GM19463 (cell line): Measurements from ENCODE around the gene CLDN22.

Experiments
- ATAC-seq: cut with Tn5 transposase; IDR thresholded peaks from one replicate; pipeline ENCODE4 v1.9.1; 2021; ENCODE audit warnings: mild to moderate bottlenecking, moderate library complexity; ENCODE audit not compliant: unreplicated experiment

The CLDN22 gene

DNA sequence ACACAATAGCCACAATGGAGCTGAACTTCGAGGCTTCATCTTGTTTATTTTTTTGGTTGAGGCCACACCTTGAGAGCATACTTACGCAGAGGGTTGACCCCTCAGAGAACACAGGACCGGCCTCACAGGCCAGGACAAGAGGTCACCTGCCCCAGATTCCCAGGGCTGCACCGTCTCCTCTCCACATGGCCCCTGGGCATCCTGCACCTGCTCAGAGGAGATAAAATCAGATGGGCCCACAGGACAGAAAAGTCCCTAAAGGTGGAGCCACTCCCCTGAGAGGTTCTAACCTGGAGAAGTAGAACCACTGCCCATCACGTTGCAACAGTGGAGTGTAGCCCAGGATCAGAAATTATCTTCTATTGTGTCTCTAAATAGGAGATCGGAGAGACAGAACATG is 3.2 kb upstream of the CLDN22 start:
- ATAC-seq = no peak

DNA sequence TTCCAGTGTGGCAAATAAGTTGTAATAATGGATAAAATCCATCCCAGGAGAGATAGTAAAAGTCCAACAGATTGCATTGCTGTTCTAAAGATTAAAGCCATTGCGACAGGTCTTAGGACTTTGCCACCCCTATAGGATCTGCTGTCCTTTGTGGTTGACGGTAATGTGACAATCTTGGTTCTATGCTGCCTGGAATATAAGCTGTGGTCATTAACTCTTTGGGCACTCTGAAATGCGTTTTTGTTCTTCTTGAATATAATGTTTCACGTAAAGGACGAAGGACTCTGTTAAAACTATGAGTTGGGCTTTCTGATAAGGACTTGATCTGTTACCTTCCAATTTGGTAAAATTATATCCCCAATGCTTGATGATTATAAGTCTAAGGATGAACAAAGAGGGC is 2.2 kb upstream of the CLDN22 start, which contains the start of gene CLDN24:
CLDN24 (minus strand) TSS at position 101 of the 400 bp plus-strand sequence; CDS start at position 101, 0 bp downstream.
- ATAC-seq = no peak

DNA sequence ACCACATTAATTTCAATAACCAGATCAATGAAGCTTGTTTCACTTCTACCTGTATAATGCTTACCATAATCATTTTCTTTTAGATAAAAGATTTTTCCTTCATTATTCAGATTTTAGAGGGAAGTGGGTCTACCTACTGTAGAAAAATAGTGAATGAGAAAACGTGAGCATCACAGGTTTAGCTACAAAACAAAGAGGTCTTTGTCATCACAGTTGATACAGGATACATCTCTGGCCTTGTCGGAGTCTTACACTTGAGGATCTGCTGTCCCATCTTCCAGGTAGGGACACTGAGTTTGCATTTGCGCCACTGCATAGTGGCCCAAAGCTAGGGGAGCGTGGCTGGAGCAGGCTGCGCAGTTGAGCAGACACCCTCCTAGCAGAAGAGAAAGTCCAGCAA is 1.4 kb upstream of the CLDN22 start:
- ATAC-seq = peak; percentile 14

DNA sequence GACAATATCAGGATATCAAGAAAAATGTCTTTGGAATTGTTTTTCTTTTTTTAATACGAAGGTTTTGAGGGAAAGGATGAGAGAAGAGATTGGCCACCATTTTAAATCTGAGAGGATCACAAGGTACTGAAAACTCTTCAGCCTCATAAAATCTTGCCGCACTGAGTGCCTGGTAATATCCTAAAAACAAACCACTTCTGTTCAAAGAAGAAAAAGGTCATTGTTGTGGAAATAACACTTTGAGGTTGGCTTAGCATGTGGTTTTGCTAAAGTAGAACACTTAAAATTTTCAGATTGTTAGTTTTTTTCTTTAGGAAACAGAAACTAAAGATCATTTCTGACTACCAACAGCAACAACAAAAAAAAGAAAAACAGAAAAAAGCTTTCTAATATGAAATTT is 1.0 kb upstream of the CLDN22 start:
- ATAC-seq = peak; percentile 77

DNA sequence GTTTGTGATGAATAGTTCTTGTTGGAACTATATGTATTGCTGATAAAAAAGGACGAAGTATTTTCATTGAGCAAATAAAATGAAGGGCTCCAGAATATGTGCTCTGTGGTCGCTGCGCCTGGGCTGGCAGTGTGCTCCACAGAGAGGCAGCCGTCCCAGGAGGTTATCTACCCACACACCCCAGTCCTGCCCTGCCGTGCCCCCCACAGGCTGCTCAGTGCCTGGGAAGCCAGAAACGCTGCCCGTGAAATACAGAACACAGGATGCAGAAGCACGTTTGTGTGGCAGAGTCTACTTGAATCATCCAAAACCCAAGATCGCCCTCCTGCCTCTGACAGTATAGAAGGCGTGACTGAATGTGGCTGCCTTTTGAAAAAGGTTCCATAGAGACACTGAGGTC is 1.4 kb downstream of the CLDN22 start:
- ATAC-seq = no peak

DNA sequence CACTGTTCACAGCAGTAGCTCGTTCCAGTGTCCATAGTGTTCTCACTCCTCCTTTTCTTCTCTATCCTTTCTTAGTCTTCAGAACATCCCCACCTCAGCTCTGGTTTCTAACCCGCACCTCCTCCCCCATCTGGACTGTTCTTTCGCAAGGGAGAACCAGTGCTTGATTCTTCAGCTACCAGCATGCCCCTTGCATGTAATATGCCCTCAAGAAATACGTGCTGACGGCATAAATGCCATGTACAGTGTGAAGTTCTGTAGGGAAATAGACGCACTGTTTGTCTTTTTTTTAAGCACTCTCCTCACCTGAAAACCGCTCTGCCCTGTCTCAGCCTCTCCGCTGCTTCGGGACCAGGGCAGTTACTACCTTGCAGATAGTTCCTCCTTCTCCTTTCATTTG is 5.3 kb downstream of the CLDN22 start:
- ATAC-seq = no peak

DNA sequence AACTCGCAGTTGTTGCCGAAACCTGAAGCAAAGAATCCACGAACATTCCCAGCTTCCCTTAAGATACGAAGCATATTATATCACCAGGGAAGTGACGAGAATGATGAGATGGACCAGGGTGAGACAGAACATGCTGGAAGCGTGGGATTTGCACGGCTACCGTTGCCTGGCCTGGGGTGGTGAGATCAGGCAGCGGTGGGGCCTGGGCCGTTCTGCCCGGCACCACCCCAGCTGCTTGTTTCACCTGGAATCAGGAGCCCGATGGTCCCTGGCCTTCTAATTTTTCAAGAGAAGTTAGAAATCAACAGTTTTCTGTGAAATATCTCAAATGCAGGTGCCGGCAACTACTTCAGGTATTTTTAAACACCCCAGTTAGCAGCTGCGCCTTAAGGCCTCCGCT is 5.7 kb downstream of the CLDN22 start:
- no peak for ATAC-seq

DNA sequence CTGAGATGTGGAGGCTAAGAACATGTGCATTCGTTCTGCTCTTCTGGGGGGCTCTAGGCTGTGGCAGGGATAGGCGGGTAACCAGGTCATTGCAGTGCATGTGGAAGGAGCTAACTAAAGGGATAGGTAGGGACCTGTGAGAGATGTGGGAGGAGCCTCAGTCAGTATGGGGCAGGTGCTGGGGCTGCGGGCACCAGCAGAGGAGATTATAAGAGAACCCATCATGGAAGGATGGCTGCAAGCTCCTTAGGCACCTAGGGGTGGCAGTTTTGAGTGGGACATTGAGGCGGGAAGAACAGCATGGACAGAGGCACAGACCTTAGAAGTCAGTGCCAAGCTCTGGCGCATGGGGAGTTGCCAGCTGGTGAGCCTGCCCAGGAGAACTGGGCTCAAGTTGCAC is 7.2 kb downstream of the CLDN22 start:
- no peak for ATAC-seq

DNA sequence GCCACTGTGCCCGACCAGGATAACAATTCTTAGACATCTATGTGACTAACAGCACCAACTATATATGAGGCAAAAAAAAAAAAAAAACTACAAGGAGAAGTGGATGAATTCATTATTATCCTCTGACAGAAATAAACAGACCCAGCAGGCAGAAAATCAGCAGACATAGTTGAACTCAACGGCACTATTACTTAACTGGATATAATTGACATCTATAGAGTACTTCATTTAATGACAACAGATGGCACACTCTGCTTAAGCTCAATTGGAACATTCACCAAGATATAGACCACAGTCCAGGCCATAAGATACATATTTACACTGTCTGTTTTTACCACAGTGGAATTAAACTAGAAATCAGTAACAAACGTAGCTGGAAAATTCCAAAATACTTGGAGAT is 13.3 kb downstream of the CLDN22 start:
- ATAC-seq = no peak

DNA sequence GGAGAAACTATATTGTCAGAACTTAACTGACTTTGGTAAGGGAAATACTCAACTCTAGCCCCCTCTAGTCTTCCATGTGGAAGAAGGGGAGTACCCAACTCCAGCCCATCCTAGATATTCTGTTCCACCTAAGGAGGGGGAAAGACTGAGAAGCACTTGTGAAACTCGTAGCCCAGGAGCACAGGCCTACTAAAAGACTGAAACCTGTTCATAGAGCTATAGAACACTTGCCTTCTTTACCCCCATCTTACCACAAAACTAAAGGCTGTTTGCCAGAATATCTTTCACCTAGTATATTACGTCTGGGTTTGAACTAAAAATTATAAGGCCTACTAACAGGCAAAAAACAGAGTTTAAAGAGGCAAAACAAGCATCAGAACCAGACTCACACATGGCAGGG is 15.5 kb downstream of the CLDN22 start:
- no peak for ATAC-seq

DNA sequence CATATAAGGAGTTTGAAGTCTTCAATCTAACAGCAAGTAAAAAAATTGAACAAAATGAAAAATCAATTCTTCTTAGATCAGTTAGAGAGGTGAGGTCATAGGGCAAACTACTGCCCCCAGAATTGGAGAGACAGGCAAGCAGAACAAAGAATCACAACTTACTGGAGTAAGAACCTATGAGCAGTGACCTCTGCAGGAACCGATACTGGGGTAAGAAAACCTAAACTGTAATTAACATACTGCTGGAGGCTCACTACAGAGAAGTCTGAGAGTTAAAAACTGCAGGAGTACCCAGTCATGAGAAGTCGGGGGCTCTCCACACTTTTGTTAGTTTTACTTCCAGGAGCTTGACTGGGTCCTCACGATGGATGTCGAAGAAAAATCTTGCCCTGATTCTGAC is 16.0 kb downstream of the CLDN22 start:
- no peak for ATAC-seq

DNA sequence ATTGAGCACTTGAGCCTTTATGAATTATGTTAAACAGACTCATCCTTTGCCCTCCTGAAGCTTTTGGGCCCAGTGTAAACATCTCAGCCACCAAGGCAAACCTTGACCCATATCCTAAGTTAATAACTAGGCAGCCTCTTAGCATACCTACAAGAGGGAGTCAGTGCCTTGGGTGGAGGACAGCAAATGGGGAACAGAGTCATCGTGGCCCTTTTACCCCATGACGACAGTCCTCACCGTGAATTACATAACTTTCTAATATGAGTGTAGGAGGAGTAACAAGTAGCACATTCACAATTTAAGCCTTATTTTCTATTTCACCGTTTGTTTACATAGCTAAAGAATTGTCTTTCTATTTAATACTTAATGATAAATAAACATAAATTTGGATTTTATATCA is 16.8 kb downstream of the CLDN22 start:
- no peak for ATAC-seq

DNA sequence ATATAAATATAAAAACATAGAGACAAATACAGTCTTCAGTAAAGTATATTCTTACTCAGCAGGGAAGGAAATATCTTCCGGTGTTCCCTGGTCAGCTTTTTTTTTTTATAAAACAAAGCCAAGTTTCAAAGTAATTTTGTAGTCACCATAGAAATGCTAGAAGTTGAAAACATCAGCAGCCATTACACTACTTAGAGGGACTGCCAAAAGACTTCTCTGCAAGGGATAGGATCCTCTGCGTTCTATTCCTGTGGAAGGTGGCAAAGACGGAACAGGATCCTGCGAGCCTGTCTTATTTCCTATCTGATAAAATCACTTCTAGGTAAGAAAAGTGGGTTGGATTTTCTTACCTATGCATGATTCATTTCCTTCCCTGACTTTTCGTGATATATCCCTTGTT is 19.4 kb downstream of the CLDN22 start:
- no peak for ATAC-seq

DNA sequence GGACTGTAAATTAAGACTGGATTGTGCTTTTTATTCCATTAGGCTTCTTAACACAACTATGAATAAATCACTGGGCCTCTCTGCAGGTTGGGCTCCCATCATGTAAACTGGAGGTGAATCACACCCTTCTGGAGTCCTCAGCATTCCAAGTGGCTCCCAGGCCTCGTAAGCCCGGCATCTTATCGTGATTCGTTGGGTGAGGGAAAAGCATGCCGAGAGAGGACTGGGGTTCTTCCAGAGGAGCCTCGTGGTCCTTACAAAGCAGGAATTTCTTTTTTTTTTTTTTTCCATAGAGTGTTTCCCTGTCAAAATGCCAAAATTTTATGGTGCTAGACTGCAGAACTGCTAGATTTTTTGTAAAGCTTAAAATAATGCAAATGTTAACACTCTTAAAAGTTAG is 20.0 kb downstream of the CLDN22 start:
- ATAC-seq = no peak

DNA sequence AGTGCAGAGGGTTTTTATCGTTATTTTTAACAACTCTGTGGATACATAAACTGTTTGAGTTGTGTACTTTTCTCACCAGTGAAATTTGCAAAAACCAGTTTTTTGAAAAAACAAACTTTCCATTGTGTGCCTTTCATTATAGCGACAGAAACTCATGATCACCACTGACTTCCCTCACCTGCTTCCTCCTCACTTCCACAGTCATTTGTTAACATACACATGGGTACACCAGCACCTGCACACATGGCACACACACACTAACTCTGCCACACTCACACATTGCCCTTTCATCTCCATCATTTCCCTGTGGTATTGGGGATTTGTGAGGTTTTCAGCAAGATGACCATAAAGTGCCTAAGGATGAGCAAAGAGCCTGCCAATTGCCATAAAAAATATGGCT is 20.6 kb downstream of the CLDN22 start:
- ATAC-seq = peak; percentile 35

DNA sequence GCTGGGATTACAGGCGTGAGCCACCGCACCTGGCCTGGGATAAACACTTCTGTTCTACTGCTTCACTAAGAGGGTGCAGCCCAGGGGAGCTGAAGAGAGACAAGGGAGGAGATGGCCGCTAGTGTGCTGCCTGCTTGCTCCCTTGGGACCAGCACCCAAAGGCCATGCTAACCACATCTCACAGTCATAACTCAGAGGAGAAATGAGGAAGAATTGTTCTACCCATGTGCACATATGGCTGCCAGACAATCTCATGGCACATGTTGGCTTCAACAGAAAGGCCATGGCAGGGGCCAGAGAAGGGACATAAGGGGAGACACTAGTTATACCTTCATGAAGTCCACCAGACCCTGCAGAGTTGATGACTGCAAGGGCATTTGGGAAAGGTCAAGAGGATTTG is 22.4 kb downstream of the CLDN22 start:
- peak; percentile 79 for ATAC-seq

DNA sequence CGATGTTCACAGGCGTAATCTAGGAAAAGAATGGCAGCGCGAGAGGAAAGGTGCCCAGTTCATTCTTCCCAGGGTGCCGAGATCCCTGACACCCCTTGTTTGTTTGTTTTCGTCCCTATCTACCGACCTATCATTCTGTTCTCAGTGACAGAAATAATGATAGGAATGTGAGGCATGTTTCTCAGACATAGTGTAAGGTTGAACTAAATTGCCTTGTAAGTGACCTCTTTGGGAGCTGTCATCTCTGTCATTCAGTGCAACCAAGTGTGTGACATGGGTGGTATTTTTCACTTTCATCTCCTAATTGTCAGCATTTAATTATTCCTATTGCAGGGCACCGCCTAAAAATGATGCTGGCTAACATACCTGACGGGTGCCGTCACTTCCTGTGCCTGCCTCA is 24.4 kb downstream of the CLDN22 start:
- no peak for ATAC-seq

DNA sequence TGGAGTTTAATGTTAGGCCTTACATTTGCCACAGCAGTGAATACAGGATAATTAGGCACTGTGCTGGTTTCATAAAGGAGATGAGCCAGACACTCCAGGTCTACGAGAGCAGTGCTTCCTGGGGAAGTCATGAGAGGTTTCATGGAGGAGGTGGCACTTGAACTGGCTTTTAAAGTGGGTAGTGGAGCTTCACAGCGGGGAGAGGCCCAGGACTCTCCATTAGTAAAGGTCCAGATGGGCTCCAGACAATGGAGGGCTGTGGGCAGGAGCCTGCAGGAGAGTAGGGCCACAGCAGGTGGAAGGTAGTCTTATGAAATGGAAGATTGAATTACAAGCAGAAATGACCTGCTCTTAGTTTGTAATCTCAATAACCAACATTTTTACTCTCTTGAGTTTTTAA is 29.0 kb downstream of the CLDN22 start:
- no peak for ATAC-seq

DNA sequence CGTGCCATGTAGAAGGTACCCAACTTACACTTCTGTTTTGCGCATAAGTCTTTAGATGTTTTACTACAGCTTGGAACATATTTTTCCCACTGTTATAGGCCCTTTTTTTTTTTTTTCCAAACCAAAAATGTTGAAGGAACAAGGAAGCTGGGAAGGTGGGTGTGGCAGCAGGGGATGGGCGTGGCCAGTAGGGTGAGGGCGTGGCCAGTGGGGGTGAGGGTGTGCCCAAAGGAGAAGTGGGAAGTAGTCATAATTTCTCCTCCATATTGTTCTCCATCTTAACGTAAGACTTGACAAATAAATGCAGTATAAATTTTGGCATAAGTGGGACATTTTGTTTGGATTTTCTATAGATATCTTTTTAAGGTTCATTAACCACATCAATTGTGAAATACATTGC is 30.4 kb downstream of the CLDN22 start:
- no peak for ATAC-seq

DNA sequence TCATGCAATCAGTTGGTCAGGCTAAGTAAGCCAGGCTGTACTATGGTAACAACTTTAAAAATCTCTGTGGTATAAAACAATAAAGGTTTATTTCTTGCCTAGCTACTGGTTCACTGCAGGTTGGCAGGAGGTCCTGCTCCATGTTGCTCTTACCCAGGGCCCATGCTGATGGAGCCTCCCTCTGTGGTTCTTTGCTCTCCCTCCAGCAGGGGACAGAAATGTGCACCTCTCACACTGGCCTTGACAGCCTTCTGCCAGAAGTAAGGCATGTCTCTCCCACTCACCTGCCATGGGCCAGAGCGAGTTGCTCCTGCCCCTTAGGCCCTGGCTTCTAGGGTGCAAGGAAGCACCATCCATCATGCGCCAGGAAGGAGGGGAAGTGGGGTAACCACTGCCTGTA is 31.1 kb downstream of the CLDN22 start:
- no peak for ATAC-seq

DNA sequence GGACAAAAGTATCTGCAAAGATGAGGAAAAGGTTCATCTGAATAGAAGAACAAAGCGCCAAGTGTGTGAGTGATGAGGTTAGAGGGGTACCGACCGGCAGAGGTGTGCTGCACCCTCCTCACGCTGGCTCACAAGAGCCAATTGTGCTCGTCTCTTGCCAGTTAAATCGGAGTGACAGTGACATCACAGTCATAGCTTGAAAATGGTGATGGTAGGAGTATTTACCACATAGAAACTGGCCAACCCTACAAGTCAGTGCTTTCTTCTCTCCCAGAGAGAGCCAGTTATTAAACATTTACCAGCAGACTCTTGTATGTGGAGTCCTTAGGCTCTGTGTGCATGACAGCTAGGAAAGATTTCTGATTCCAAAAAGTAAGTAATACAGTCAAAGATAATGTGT is 32.4 kb downstream of the CLDN22 start:
- ATAC-seq = peak; percentile 79

DNA sequence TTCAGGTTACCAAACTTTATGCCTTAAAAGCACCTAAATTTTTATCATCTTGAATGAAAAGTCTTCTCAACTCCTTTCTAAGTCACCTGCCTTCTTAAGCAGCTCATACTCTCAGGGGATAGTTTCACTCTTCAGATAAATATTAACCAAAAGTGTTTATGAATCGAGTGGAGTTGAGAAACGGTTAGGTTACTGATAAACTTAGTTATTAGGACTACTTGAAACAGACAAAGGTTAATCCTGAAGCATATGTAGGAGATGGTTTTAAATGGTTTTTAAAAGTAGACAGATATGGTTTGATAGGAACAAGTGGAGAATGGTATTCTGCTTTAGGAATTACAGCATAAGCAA is 32.8 kb downstream of the CLDN22 start:
- peak; percentile 68 for ATAC-seq

DNA sequence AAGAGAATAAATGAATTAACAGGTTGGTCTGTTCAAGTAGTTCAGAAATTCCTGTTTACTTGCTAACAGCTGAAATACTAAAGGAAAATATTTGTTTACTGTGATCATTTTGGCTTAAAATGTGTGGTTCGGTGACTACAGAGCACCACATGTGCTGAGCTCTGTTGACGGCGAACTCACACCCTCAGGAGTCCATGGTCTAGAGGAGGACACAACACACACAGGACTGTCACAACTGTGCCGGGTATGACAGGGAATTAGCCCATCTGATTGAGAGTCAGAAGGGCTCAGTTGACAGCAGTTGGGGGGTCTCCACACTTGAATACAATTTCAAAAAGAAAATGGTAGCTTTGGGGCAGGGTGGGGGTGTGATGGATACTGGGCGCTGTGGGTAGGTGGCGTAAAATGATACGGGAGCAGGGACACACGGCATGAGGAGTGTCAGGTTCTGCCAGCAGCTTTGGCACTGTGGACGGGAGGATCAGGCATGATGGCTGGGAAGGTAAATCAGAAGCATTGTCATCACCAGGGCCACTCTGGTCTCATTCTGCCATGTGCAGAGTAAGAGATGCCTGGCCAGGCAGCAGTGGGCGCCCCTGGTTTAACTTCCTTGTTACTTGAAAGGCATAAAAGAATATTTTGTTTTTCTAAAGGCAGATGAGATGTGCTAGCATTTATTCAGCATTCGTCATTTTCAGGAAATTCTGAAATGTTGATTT is 33.3 kb downstream of the CLDN22 start:
- peak; percentile 19 for ATAC-seq
